HG02840 (cell line): ENCODE data around the gene MUC6.

Source experiments
- ATAC-seq: cut with Tn5 transposase; IDR thresholded peaks from one replicate; pipeline ENCODE4 v1.9.1; 2021; ENCODE audit warnings: mild to moderate bottlenecking, moderate library complexity, moderate number of reproducible peaks; ENCODE audit not compliant: unreplicated experiment, low FRiP score

MUC6 gene

DNA sequence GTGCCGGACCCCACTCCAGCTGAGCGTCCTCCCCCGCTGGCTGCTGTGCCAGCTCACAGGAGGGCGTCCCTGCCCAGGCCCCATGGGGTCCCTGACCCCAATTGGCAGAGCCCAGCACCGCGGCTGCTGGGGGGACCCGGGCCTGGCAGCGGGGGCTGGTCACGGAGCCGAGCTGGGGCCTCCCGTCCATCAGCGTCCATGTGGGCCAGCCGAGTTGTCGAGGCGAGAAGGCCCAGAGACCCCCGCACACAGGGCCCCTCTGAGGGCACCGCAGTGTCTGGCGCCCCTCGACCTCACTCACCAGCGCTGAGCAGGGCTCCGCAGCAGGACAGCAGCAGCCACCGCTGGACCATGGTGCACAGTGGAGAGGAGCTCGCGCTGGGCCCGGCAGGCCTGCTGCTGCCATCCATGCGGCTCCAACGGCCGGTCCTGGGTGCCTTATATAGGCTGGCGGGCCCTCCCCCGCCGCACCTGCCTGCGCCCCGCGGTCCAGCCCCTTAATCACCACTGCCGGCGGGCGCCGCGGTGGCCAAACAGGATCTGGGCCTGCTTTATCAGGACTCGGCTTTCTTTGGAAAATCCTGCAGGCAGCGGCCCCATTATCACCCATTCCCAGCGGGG lies at the start of gene MUC6:
Gene MUC6 (minus strand): TSS at position 416 of the 621 bp plus-strand sequence. CDS start 63 bp downstream, at position 353.
- ATAC-seq = no peak

DNA sequence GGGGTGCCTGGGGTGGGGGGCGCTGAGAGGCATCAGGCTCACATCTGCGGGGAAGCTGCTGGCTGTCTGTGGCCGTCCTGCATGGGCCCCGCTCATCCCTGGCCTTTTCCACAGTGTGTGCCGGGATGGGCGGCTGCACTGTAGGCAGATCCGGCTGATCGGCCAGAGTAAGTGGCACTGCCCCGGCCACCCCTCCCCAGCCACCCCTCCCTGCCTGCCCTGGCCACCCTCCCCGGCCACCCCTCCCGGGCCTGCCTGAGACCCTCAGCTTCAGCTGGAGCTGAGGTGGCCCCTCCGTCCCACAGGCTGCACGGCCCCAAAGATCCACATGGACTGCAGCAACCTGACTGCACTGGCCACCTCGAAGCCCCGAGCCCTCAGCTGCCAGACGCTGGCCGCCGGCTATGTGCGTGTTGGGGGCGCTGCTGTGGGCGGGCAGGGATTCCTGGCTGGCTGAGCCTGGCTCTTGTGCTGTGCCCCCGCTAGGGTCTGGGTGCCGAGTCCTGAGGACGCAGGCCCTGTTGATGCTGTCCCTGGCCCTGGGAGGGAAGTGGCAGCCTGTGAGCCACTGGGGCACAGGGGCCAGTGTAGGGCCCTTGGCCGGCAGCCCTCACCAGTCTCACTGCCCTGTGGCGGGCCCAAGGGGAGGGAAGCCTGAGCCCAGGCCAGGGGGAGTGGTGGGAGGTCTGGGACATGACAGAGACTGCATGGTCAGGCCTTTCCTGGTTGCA lies 49.1 kb upstream of the MUC6 start:
- no peak for ATAC-seq

DNA sequence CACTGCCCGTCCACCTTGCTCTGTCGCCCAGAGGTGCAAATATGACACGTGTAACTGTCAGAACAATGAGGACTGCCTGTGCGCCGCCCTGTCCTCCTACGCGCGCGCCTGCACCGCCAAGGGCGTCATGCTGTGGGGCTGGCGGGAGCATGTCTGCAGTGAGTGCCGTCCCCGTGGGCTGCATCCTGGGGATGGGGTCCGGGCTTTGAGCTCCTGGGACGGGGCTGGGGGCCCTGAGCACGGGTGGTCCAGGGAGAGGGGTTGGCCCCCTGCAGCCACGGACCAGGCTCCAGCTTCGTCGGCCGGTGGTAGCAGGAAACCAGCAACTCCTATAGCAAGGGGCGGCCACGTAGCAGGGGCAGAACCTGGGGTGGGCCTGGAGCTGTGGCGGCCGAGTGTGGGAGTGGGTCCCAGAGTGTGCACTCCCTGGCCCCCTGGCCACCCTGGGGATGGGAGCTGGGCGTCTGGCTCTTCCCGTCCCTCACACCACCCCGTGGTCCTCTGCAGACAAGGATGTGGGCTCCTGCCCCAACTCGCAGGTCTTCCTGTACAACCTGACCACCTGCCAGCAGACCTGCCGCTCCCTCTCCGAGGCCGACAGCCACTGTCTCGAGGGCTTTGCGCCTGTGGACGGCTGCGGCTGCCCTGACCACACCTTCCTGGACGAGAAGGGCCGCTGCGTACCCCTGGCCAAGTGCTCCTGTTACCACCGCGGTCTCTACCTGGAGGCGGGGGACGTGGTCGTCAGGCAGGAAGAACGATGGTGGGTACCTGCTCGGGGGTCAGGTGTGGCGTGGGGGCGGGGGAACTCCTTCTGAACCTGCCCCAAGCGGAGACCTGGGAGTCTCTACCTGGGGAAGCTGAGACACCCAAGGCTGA lies 48.3 kb upstream of the MUC6 start:
- no peak for ATAC-seq

- no peak for ATAC-seq
Observed at GRCh38 chr11:1083621-1084551, 47.4 kb upstream of the MUC6 start.

DNA sequence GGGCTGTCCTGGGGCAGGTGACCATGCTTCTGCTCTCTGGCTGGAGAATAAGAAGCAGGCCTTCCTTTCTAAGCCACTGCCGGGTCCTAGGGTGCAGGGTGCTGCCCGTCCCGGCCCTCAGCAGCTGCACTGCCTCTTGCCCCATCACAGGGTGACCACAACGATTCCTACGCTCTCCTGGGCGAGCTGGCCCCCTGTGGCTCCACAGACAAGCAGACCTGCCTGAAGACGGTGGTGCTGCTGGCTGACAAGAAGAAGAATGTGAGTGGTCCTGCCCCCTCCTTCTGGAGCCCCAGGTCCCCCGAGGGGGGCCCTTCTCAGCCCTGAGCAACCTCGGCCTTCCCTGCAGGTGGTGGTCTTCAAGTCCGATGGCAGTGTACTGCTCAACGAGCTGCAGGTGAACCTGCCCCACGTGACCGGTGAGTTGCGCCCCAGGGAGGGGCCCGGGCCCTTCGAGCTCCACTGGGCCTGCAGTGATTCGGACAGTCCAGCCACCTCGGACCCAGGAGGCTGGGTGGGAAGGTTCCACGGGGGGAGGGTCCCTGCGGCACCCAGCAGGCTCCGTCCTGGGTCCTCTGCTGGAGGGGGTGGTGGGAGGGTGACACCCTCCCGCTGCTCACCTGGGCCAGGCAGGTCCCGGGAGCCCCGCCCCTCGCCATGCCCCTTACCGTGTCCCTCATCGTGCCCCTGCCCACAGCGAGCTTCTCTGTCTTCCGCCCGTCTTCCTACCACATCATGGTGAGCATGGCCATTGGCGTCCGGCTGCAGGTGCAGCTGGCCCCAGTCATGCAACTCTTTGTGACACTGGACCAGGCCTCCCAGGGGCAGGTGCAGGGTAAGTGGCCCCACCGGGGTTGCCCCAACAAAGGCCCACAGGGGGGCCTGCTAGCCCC lies 46.5 kb upstream of the MUC6 start:
- ATAC-seq = no peak

- no peak for ATAC-seq
Observed at GRCh38 chr11:1082346-1082727, 45.8 kb upstream of the MUC6 start.

GRCh38 chr11:1081601-1082311 lies 45.2 kb upstream of the MUC6 start:
- no peak for ATAC-seq

- ATAC-seq = no peak
Observed at GRCh38 chr11:1078191-1078601, 41.7 kb upstream of the MUC6 start.

GRCh38 chr11:1077417-1078119 lies 41.0 kb upstream of the MUC6 start:
- no peak for ATAC-seq

DNA sequence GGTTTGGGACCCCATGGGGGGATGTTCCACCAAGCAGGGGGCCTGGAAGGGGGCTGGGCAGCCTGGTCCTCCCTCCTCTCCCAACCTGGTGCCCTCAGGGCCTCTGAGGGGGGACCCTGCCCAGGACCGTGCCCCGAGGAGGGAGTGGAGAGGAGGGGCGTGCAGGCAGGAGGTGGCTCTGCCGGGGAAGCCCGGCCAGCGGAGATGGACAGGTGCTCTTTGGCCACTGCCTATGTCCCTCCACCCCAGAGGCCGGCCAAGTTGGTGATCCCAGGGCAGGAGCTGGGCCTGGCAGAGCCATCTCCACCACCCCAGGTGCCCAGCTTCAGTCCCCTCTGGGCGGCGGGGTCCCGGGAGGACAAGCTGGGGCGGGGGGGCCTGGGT lies 40.5 kb upstream of the MUC6 start:
- no peak for ATAC-seq

DNA sequence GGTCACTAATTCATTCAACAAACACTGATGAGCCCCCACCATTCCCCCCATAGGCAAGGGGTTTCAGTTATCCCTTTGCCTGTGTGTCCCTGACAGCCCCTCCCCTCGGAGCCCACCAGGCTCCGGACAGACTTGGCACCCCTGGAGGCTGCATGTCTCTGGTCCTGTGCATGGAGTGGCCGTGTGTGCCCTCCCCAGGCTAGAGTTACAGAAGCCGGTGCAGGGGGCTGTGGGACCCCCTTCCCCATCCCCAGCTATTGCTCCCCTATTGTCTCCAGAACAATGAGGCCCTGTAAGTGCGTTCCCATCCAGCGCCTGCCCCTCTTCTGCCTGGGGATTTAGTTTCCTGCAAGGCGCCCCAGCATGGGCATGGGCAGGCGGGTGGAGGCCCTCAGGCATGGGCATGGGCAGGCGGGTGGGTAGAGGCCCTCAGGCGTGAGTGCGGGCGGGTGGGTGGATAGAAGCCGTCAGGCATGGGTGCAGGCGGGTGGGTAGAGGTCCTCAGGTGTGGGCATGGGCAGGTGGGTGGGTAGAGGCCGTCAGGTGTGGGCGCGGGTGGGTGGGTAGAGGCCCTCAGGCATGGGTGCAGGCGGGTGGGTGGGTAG lies 39.6 kb upstream of the MUC6 start:
- no peak for ATAC-seq

- no peak for ATAC-seq
Observed at GRCh38 chr11:1075341-1075911, 38.9 kb upstream of the MUC6 start.

GRCh38 chr11:1074244-1075221 lies 38.0 kb upstream of the MUC6 start, which contains the start of gene MUC2:
TSS of gene MUC2 (plus strand) at chr11:1074874.
- no peak for ATAC-seq

- ATAC-seq = no peak
Observed at GRCh38 chr11:1073851-1074243, 37.3 kb upstream of the MUC6 start.

DNA sequence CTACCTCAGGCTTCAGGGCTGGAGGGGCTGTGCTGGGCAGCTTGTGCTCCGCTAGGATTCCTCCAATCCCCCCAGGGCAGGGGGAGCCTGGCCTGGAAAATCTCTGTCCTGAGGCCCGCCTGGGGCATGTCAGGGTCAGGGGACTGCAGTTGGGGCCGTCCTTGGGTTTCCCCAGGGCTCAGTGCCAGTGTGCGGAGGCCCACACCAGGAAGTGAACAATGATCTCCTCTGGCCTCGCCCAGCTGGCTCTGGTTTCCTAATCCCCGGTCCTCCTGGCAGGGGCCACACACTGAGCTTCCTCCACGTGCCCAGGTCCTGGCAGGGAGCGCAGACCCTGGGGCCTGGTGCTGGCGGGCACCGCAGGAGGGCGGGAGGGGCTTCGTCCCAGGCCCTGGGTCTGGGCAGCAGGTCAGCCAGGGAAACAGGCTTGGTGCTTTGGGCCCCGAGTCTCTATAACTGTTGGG lies 36.8 kb upstream of the MUC6 start:
- ATAC-seq = no peak

DNA sequence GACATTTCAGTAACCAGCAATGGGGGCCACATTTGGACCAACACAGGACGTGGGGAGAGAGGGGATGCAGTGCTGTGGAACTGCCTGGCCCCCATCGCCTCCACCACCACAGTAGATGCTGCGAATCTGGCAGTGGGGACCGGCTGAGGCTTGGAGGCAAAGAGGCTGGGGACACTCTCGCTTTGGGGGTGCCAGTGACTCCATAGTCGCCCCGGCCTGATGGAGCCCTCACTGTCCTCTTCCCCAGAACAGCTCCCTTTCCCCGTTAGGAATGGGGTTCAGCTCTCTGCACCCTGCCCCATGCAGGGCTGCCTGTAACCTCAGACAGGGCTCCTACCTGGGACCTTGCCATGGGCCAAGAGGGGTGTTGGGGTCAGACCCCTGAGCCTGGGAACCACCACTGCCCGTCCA lies 36.3 kb upstream of the MUC6 start:
- ATAC-seq = no peak
